GM19468 (cell line): ENCODE results near the gene SYNDIG1.
"Not testable (repeated sequence)": the region's sequence is repeated elsewhere in the genome, so short reads cannot be mapped to it uniquely, and the experiment has no call there.

ENCODE experiments used
- ATAC-seq: cut with Tn5 transposase; IDR thresholded peaks from one replicate; pipeline ENCODE4 v1.9.1; 2021; ENCODE audit warnings: mild to moderate bottlenecking, moderate library complexity, moderate number of reproducible peaks; ENCODE audit not compliant: unreplicated experiment; ENCODE audit errors: extremely low read depth

SYNDIG1 gene

DNA sequence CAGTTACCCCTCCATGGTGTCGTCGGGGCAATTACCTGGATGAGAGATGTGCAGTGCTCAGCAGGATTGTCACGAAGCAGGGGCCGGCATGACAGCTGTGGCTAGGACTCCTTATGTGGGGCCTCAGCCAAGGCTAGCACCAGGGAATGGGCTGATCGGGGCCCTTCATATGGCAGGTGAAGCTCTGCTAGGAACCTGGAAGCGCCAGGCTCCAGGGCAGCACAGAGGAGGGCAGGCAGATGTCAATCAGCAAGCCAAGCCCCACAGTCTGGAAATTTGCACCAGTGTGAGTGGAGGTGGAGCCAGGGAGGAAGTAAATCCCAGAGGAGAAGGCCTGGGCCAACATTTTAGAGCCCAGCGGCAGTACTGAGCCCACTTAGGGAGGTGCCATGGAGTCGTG is 21.2 kb downstream of the SYNDIG1 start:
- no peak for ATAC-seq

DNA sequence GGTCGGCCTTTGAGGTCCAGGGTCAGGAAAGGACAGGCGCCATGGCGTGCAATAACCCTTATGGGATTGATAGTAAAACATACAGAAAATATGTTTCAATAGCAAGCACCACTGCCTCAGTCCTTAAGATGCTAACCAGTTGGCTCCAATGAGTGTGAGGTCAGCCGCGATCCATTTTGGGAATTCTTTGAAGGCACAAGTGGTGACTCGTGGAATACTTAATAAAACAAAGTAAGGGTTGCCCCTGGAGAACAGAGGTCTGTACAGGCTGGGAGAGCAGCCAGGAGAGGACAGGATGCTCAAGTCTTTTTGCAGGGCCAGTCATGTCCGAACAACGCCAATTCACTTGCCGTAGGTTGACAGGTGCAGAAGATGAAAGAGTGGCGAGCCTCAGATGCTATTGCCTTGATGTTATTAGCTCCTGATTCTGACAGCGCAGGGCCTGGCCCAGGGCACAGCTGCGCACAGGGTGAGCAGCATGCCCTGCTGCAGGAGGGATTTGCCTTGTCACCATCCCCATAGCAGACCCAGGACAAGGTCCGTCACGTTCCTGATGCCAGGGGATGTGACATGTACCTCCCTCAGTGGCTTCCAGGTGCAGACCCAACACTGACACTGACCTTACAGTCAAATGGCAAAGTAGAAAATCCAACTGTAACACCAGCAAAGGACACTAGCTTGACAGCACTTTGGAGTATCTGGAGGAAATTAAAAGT is 21.8 kb downstream of the SYNDIG1 start:
- ATAC-seq = no peak

DNA sequence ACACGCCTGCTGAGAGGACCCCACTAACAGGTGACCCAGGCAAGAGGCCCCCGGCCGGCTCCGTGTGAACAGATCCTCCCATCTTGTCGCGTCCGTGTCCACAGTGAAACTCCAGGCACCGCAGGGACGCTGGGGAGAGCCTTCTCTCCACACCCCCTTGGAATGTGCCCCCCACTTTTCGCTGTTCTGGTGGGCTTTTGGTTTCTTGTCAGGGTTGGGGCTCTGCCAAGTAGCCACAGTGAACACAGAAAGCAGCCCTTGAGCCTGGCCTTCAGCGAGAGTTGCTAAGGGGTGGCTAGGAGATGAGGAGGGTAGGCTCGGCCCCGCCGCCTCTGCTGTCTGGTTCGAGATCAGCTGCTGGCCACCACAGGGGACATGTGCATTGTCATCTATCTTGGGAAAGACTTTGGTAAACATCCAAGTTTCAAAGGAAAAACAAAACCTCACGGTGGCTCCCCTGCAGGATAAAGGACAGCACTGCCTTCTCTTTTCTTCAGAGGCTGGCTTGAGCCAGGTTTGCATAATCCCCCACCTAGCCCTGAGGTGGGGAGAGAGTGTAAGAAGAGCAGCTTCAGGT is 22.7 kb downstream of the SYNDIG1 start:
- ATAC-seq = no peak

DNA sequence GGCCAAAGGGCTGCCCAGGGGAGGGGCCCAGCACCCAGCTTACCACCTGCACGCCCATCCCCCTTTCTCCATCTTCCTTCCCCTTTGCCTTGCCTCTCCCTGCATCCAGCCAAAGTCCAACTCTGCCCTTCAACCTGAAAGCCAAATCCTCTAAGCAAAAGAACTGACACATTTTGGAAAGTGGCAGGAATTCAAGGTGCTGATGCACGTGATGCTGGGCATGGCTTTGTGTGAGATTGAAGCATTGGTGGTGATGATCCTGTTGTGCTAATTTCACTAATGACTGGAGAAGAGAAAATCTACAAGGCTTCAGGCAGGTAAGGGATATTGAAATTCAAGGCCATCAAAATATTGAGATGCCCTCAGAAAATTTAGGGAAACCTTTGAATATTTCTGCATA is 23.3 kb downstream of the SYNDIG1 start:
- ATAC-seq = no peak

DNA sequence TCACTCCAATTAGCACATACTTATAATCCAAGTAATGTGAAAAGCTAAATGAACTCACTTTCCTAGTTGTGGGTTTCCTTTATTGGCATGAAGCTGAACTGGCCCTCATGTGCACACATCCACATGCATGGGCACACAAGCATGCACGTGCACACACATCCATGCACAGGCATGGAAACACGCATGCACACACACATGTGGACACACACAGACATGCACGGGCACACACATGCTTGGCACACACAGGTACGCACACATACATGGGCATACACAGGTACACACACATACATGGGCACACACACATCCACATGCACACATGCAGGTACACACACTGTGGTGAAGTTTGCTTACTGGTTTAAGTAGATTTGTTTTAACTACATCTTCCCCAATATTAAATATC is 23.8 kb downstream of the SYNDIG1 start:
- no peak for ATAC-seq

DNA sequence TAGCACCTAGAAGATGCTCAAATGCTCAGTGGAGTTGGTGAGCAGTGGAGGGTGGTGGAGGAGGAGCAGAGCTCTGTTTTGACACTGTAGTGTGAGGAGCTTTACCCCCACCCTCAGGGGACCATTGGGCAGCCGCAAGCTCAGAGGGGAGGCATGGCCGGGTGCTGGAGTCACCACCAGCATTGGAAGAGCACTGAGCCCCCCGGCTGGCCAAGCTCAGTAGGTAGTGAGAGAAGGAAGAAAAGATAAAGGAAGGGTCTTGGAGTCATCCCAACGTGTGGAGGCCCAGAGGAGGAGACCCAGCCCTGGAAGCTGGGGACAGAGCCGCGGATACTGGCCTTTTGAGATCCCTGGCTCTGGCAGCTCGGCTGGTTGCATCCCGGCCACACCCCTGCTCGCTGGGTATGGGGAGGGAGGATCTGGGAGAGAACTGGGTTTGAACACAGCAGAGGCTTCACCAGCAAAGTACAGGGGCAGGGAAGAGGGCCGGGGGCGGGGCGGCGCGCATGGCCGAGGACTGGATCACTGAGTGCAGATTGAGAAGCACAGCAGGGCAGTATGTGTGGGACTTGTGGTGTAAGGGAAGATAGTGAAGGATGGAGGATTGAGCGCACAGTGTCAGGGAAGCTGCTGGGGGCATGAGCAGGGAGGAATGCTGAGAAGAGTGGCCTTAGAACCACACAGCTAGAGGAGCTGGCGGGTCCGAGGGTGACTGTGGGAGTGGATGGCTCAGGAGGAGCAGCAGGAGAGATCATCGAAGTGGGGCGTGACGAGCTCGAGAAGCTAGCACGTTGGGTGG is 24.4 kb downstream of the SYNDIG1 start:
- ATAC-seq = no peak

DNA sequence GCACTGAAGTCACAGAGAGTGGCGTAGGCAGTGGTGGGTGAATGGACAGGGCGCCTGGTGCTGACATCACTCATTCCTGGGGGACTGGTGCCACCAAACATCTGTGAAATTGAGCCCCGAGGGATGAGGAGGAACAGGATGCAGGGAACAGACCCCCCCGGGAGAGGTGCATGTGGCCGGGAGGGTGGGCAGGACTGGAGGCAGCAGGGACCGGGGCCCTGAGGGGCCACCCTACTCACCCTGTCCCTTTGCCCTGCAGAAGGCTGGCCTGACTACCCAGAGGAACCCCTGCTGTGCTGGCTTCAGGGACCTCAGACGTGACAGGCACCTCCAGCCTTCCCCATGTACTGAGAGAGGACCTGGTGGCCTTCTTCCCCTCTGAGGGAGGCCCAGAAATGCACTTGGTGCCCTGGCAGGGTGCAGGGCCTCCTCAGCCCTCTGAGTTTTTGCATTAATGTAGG is 25.1 kb downstream of the SYNDIG1 start:
- ATAC-seq = no peak

DNA sequence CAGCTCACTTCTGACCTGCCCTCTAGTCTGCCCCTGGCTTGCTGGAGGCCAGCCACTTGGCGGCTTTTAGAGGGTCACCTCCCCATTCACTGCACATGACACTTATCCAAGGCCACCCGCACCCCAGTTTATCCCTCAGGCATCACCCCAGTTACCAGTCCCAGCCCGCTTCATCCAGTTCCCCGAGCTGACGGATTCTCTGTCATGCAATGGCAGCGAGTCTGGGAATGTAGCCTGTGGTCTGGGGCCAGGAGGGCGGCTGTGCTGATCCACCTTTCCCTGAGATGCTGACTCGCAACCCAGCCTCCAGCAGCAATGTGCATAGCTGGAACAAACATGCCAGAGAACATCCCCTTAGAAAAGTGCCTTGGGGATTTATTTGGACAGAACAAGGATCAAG is 25.8 kb downstream of the SYNDIG1 start:
- ATAC-seq = no peak

DNA sequence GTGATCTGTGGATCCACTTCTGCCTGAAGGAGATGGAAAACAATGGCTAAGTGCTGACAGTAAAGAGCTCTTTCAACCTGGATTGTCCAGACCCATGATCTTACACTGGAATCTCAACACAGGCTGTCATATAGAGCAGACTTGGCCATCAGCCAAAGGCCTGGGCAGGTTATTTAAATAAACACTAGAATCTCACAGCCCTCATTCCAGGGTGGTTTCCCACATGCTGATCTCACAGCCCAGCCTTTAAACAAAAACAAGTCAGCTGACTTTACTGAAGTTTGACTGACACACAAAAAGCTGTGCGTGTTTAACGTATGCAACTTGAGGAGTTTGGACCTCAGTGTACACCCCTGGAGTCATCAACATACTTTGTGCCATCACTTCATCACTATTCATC is 28.4 kb downstream of the SYNDIG1 start:
- no peak for ATAC-seq

DNA sequence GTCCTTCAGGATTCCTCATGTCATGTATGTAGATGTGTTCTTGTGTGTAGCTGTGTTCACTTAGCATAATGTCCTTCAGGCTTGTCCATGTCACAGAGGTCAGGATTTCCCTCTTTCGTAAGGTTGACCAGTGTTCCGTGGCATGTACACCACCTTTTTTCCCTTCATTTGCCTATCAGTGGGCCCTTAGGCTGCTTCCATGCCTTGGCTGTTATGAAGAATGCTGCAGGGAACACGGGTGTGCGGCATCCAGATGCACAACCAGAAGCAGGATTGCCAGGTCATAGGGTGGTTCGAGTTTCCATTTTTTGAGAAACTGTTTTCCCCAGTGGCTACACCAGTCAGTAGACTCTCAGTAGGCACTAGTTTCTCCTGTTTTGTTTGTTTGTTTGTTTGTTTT is 29.2 kb downstream of the SYNDIG1 start:
- no peak for ATAC-seq

DNA sequence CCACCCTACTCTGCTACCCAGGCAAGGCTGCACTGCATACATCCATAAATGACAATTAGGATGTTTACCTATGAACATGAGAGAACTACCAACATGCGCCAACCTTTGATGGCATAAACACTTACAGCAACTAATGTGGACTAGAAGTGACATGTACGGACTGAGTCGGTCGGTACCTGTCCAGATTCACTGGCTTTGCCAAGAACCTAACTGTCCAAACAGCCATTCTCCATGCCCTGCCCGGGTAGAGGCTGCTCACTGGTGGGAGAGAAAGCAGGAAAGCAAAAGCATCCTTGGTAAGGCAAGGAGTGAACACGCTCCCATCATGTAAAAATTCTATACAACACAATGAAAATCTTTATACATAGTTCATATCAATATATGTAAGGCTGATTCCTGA is 30.0 kb downstream of the SYNDIG1 start:
- no peak for ATAC-seq

DNA sequence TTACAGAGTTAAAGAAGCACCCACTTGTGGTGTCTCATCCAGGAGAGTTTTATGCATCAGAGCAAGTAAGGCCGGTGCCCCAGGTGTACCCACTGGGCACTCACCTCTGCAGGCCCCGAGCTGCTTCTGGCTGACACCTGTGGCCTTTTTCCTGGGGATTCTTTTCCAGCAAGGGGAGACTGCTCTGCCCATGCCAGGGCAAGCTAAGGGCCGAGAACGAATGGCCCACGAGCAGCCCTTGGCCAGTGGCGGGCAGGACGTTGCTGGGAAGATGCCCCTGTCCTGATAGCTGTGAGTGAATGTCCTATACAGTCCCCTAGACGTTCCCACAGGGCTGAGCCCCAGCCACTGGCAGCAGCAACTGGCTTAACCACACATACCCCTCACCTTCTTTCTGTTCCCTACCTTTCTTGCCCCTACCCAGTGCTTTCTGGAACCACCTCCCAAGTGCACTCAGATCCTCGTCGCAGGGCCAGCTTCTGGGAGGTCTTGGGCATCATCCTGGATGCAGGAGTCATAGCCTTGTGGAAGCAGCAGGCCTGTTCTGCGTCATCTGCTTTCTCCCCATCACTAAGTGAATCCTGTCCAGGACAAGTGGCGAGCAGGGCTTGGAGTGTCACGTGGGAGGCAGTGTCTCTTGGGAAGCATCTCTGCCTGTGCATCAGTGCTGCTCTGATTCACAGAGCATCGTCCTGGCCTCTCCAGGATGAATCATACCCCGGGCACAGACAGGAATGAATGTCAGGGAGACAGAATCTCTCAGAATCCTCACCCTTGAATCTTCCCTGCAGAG is 32.5 kb downstream of the SYNDIG1 start:
- ATAC-seq = no peak

DNA sequence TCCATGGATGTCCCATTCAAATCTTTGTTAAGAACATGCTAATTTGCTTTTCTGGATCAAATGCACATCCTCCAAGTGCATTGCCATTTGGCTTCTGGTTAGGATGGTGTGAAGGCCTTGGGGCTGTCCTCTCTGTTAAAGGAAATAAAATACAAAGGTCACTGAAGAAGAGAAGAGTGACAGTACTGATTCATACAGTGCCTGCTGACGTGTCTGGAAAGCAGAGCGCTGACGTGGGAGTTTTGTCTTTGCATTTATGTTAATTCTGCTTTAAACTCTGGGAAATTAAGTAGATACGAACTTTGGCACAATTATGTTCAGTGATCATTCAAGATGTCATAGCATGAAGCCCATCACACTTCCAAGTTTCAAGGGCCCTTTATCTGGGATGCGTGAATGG is 33.2 kb downstream of the SYNDIG1 start:
- no peak for ATAC-seq

DNA sequence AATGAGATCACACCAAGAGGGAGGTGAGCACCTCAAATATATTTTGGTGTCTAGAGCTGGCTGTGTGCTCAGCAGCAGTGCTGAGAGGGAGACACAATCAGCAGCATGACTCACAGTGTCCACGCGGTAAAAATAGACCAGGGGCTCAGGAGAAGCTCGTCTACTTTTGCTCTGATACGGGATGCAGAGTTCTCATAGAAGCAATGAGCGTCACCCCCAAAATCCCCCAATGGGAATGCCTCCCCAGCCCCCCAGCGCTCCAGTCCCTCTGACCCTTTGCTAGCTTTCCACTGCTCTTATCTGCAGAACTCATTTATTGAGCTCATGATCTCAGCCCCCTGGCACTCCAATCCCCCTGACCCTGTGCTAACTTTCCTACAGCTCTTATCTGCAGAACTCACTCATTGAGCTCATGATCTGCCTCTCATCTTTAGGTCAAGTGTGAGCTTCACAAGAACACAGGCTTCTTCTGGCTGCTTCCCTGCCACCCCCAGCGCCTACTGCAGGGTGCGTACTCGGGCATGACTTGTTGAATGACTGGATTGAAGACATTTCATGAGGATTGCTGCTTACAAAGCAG is 34.0 kb downstream of the SYNDIG1 start:
- no peak for ATAC-seq

DNA sequence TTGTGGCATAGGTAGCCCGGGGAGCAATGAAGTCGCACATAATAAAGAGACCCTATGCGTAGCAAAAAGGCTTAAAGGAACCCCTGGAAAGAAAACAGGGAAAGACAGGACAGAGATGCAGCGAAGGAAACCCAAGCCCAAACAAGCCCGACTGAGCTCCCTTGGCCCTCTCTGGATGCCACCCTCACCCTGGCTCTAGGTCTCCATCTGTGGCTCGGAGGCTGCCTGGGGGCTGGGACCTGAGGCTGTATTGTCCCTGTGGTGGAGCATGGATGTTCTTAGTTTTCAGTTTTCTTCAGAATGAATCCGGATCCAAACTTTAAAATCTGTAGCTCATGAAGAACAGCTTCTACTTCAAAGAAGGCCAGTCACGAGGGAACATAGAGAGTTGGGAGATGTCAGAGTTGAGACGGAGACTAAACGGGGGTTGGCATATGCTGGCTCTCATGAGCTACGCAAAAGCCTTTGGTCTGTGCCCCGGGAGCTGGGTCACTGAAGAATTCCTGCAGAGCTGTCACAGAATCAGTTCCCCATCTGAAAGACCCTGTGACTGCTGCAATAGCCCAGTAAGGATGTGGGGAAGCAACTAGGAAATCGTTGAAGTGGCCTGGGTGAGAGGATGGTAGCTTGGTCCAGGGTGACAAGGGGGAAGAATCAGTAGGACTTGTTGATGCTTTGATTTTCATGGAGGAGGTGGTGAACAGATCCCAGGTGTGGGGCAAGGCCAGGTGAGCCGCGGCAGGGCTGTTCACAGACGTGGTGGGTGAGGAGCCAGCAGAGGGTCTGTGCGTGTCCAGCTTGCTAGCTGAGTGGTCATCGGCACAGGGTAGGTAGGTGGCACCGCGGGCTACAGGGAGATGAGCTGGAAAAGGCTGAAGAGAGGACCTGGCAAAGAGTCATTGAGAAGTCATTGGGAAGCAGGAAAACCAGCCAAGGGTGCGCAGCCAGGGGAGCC is 35.2 kb downstream of the SYNDIG1 start:
- ATAC-seq = no peak

DNA sequence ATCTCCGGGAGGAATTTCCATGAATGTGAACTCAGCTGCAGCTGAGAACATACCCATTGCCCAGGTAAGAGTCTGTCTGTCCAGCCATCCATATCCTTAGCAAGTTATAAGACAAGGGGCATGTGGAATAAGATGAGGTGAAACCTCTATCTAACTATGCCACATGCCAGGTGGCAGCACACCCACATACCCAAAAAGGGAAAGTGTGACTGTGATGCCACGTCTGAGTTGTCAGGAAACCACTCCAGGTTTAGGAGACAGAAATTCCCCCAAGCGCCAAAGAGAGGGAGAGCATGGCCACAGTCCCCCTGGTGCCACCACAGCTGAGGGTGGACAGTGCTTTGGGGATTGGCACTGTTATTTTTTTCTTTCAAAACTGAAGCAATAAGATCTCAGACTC is 36.7 kb downstream of the SYNDIG1 start:
- ATAC-seq = no peak

DNA sequence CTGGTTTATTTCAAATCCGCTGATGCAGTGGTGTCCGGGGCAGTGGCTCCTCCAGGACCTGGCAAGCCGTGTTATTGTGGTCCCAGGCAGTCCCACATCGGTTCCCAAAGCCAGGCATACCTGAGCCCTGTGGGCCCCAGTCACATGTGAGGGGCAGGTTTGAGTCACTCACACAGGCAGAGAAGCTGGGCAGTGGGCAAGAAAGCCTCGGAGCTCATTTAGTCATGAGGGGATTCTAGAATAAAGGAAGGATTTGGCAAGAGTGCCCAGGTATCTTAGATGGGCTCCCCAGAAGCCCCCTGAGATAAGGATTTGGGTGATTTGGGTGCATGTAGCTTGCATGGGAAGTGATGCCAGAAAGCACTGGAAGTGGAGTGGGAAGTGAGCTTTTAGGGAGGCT is 37.3 kb downstream of the SYNDIG1 start:
- ATAC-seq = no peak

DNA sequence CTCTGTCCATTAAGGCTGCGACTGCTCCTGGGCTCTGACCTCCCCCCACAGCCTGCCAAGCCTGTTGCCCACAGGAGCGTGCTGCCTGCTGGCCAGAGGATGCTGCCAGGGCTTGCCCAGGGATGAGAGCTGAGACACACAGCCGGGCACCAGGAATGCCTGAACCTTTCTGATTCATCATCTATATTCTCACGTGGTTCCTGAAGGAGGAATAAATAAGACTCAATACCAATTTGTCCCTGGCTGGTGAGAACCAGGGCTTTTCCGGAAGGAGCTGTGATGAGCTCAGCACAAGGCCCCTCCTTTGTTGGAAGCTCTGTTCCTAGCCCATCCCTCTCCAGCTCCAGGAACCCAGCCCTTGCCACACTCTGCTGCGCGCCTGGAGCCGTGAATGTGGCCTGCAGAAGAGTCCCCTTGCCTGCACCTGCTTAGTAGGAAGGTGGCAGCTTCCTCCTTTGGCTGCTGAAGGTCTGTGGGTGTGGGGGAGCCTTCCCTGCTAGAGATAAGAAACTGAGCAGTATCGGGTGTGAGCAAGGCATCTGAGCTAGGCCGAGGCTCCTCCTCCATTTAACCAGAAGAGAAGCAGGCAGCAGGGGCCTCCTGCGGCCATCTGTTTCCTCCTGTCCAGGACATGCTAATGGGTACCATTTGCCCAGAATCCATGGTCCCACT is 37.9 kb downstream of the SYNDIG1 start:
- no peak for ATAC-seq

DNA sequence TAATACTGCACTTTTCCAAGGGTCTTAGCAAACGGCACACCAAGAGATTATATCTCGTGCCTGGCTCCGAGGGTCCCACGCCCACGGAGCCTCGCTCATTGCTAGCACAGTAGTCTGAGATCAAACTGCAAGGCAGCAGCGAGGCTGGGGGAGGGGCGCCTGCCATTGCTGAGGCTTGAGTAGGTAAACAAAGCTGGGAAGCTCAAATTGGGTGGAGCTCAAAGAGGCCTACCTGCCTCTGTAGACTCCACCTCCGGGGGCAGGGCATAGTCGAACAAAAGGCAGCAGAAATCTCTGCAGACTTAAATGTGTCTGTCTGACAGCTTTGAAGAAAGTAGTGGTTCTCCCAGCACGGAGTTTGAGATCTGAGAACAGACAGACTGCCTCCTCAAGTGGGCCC is 43.0 kb downstream of the SYNDIG1 start:
- not testable (repeated sequence) for ATAC-seq
